PFSK-1 (cell line): ENCODE measurements around the gene ENTPD2.

Experiments
- POLR2AphosphoS5 ChIP-seq: IDR thresholded peaks from 2 replicates; pipeline ENCODE4 v1.6.1; 2012; ENCODE audit warnings: low read depth, mild to moderate bottlenecking, control low read depth, low read length, moderate library complexity
- SIN3A ChIP-seq: IDR thresholded peaks from 2 replicates; pipeline ENCODE4 v1.6.1; 2012; ENCODE audit warnings: mild to moderate bottlenecking, low read length, moderate library complexity, borderline replicate concordance; ENCODE audit not compliant: insufficient read depth
- TAF1 ChIP-seq: IDR thresholded peaks from 2 replicates; pipeline ENCODE4 v1.6.1; 2012; ENCODE audit warnings: low read length, control low read depth, borderline replicate concordance; ENCODE audit not compliant: insufficient read depth
- TF ChIP-seq, protein P1 (sequence below), 2 experiments: IDR thresholded peaks; 2 replicates each; pipeline versions ENCODE4 v1.6.1 to v1.8.0; 2011 to 2012; ENCODE audit warnings: low read depth in 2 of 2, low read length in 2 of 2, control low read depth in 1 of 2, inconsistent platforms in 1 of 2, mild to moderate bottlenecking in 1 of 2, moderate library complexity in 1 of 2; ENCODE audit not compliant: insufficient read depth in 1 of 2

DNA sequence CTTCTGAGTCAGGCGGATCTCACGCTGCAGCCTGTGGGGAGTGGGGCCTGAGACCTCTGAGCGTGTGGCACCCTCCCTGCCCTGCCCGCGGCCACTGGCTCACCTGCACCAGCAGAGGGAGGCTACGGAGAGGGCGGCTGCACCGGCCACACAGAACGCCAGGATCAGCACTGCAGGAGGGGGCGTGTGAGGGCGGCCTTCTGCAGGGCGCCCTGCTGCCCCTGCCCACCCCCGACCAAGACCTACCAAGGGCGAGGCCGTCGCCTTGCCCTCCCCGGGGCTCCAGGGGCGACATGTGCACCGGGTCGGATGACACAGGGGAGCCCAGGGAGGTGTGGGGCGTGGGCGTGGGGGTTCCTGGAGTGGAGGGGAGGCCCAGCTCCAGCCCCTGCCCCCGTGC, 13.3 kb downstream of the ENTPD2 start:
- TF ChIP-seq POLR2AphosphoS5 (no peak), TAF1 (no peak), SIN3A (no peak)
- TF ChIP-seq, protein P1, sequence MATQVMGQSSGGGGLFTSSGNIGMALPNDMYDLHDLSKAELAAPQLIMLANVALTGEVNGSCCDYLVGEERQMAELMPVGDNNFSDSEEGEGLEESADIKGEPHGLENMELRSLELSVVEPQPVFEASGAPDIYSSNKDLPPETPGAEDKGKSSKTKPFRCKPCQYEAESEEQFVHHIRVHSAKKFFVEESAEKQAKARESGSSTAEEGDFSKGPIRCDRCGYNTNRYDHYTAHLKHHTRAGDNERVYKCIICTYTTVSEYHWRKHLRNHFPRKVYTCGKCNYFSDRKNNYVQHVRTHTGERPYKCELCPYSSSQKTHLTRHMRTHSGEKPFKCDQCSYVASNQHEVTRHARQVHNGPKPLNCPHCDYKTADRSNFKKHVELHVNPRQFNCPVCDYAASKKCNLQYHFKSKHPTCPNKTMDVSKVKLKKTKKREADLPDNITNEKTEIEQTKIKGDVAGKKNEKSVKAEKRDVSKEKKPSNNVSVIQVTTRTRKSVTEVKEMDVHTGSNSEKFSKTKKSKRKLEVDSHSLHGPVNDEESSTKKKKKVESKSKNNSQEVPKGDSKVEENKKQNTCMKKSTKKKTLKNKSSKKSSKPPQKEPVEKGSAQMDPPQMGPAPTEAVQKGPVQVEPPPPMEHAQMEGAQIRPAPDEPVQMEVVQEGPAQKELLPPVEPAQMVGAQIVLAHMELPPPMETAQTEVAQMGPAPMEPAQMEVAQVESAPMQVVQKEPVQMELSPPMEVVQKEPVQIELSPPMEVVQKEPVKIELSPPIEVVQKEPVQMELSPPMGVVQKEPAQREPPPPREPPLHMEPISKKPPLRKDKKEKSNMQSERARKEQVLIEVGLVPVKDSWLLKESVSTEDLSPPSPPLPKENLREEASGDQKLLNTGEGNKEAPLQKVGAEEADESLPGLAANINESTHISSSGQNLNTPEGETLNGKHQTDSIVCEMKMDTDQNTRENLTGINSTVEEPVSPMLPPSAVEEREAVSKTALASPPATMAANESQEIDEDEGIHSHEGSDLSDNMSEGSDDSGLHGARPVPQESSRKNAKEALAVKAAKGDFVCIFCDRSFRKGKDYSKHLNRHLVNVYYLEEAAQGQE (IDR thresholded peaks at IDR 0.05; ENCODE audit: insufficient read depth in 1 of 2, low read depth in 2 of 2, low read length in 2 of 2), result no peak
